GM23338 (cell line): ENCODE measurements around the gene CLSTN2.

Experiments used
- EZH2 ChIP-seq: fragments of 200-600 bp; sonication (generic); IDR thresholded peaks from one replicate; pipeline ENCODE4 v1.8.0; 2017; ENCODE audit warnings: antibody characterized with exemption, mild to moderate bottlenecking, low read depth; ENCODE audit not compliant: unreplicated experiment
- POLR2AphosphoS5 ChIP-seq: IDR thresholded peaks from 2 replicates; pipeline ENCODE4 v1.6.1; 2016; ENCODE audit warnings: antibody characterized with exemption, low read depth
- REST ChIP-seq: IDR thresholded peaks from one replicate; pipeline ENCODE4 v1.6.1; 2018; ENCODE audit warnings: antibody characterized with exemption; ENCODE audit not compliant: unreplicated experiment
- STAT1 ChIP-seq: IDR thresholded peaks from one replicate; pipeline ENCODE4 v1.6.1; 2016; ENCODE audit warnings: antibody characterized with exemption; ENCODE audit not compliant: unreplicated experiment
- TF ChIP-seq, protein P1 (sequence below), 2 experiments: fragments of 200-600 bp in 1 of 2; sonication (generic) in 1 of 2; conservative IDR thresholded peaks; 2 replicates each; pipeline versions ENCODE4 v1.5.1 to v1.6.1; 2016 to 2017; ENCODE audit warnings: antibody characterized with exemption in 2 of 2, low read depth in 2 of 2, mild to moderate bottlenecking in 2 of 2, moderate library complexity in 1 of 2
- TF ChIP-seq, protein P2 (sequence below): IDR thresholded peaks from 2 replicates; pipeline ENCODE4 v1.6.1; 2016; ENCODE audit warnings: antibody characterized with exemption

DNA sequence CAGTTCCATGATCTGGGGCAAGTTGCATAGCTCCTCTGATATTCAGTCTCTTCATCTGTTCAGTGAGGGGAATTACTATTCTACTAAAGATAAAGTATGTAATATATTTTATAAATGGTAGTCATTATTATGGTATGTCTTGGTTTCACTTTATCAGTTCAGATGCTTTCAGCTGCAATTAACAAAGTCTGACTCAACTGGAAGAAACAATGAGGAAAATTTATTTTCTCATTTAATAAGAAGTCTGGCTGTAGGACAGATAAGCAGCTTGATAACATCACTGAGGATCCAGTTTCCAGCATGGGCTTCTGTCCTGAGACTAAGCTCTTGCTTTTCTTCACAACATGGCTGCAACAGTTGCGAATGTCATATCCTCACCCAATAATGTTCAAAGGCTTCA lies 388.6 kb downstream of the CLSTN2 start:
- no peak for TF ChIP-seq POLR2AphosphoS5
- TF ChIP-seq, protein P1, sequence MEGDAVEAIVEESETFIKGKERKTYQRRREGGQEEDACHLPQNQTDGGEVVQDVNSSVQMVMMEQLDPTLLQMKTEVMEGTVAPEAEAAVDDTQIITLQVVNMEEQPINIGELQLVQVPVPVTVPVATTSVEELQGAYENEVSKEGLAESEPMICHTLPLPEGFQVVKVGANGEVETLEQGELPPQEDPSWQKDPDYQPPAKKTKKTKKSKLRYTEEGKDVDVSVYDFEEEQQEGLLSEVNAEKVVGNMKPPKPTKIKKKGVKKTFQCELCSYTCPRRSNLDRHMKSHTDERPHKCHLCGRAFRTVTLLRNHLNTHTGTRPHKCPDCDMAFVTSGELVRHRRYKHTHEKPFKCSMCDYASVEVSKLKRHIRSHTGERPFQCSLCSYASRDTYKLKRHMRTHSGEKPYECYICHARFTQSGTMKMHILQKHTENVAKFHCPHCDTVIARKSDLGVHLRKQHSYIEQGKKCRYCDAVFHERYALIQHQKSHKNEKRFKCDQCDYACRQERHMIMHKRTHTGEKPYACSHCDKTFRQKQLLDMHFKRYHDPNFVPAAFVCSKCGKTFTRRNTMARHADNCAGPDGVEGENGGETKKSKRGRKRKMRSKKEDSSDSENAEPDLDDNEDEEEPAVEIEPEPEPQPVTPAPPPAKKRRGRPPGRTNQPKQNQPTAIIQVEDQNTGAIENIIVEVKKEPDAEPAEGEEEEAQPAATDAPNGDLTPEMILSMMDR (conservative IDR thresholded peaks at IDR 0.05; ENCODE audit: low read depth in 2 of 2), result no peak
- TF ChIP-seq REST, result no peak
- no peak for TF ChIP-seq EZH2
- TF ChIP-seq, protein P2, sequence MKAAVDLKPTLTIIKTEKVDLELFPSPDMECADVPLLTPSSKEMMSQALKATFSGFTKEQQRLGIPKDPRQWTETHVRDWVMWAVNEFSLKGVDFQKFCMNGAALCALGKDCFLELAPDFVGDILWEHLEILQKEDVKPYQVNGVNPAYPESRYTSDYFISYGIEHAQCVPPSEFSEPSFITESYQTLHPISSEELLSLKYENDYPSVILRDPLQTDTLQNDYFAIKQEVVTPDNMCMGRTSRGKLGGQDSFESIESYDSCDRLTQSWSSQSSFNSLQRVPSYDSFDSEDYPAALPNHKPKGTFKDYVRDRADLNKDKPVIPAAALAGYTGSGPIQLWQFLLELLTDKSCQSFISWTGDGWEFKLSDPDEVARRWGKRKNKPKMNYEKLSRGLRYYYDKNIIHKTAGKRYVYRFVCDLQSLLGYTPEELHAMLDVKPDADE, result no peak
- no peak for TF ChIP-seq STAT1
